ENCODE measurements around the gene CD163.
A peak's percentile ranks its signal among the peaks of the same experiment; 100 is the strongest.
"Not testable (repeated sequence)": the region's sequence is repeated elsewhere in the genome, so short reads cannot be mapped to it uniquely, and the experiment has no call there.

CD163 gene

DNA sequence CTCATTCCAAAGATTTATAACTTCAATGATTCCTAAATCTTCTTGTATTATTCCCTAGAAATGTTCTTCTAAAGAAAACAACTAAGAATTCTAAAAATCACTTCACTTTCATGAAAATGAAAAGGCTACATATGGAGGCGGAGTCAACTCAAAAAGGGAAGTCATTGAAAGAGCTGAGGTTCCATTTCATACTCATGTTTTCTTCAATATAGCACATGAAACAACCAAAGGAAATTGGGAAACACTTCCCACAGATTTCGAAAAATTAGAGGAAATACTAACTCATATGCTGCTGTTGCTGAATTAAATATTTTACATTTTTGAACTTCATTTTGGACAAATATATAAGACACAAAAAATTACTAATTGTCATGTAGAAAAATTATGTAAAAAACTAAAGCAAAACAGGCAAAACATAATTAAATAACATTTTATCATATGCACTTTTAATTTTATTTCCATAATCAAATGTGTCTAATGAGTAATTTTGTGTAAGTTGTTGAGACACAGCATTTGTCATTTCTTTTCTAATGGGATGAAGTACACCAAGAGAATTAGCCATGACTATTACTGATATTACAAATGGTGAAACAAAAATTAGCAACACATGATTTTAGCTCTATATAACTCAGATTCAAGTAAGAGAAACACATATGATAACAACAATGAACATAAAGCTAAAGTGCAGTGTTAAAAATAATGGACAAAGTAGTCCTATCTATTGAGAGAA, at the start of gene CD163:
TSS of gene CD163 (minus strand) at position 92 of the 730 bp plus-strand sequence. CDS start at position 5, 87 bp downstream.
- peak within 1 kb of the TSS in 1 of 2 donors; percentile 1 for H3K4me3 ChIP-seq (ENCODE audit: low read depth in 1 of 2, low read length in 2 of 2)
- H3K9ac ChIP-seq (ENCODE audit: low read depth in 1 of 2, low read length in 2 of 2): peak within 1 kb of the TSS in 1 of 2 donors; percentile 33
- no peaks in the 10 kb centered on the region for H3K9me3 ChIP-seq (ENCODE audit: control insufficient read depth in 1 of 2, low read length in 2 of 2)

DNA sequence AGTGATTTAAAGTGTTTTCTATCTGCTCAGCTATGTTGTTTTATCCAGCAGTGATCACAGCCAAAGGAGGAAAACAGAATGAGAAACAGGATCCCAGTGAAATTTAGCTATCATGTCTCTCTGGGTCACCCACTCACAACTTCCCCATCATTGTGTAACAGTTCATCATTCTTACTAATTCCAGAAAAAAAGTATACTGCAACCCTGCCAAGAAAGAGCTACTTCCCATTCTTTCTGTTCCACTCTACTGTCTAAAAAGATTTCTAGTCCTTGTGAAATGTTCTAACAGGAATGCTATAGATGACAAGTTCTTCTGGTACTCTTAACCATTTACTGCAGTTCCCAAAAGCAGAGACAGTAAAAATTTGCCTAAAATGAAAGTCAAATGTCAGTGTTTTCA, 39.2 kb upstream of the CD163 start:
- H3K4me1 ChIP-seq (ENCODE audit: control insufficient read depth in 1 of 2, insufficient read depth in 2 of 2, low read length in 2 of 2): no peaks in the 10 kb centered on the region
- no peak overlapping the region for H3K4me3 ChIP-seq (ENCODE audit: low read depth in 1 of 2, low read length in 2 of 2)
- H3K9ac ChIP-seq (ENCODE audit: low read depth in 1 of 2, low read length in 2 of 2): no peak overlapping the region
- no peaks in the 10 kb centered on the region for H3K36me3 ChIP-seq (ENCODE audit: control insufficient read depth in 1 of 2, insufficient read depth in 2 of 2, low read length in 2 of 2)
- no peak overlapping the region for H3K27ac ChIP-seq (ENCODE audit: low read depth, low read length)
- no peaks in the 10 kb centered on the region for H3K27me3 ChIP-seq (ENCODE audit: control insufficient read depth in 1 of 2, insufficient read depth in 2 of 2, low read length in 2 of 2)
- no peaks in the 10 kb centered on the region for H3K9me3 ChIP-seq (ENCODE audit: control insufficient read depth in 1 of 2, low read length in 2 of 2)

More for the DNA sequence above, at the start of gene CD163:
- no peaks in the 10 kb centered on the region for H3K27me3 ChIP-seq (ENCODE audit: control insufficient read depth in 1 of 2, insufficient read depth in 2 of 2, low read length in 2 of 2)
- H3K4me1 ChIP-seq (ENCODE audit: control insufficient read depth in 1 of 2, insufficient read depth in 2 of 2, low read length in 2 of 2): no peaks in the 10 kb centered on the region
- H3K36me3 ChIP-seq (ENCODE audit: control insufficient read depth in 1 of 2, insufficient read depth in 2 of 2, low read length in 2 of 2): no peaks in the 10 kb centered on the region
- peak within 1 kb of the TSS; percentile 20 for H3K27ac ChIP-seq (ENCODE audit: low read depth, low read length)

DNA sequence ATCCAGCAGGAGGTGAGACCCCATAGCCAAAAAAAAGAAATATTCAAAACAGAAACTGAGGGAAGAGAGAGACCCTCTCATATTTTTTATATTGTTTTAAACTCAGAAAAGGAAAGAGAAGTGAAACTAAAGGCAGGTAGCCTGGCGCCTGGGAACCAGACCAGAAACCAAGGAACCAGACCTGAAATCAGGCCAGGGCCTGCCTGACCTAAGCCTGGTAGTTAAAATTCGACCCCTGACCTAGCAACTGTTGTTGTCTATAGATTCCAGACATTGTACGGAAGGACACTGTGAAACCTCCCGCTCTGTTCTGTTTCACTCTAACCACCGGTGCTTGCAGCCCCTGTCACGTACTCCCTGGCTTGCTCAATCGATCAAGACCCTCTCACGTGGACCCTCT, 38.5 kb upstream of the CD163 start:
- Histone ChIP-seq H3K9ac (ENCODE audit: low read depth in 1 of 2, low read length in 2 of 2) (no peak overlapping the region), H3K4me3 (ENCODE audit: low read depth in 1 of 2, low read length in 2 of 2) (no peak overlapping the region), H3K36me3 (ENCODE audit: control insufficient read depth in 1 of 2, insufficient read depth in 2 of 2, low read length in 2 of 2) (no peaks in the 10 kb centered on the region), H3K4me1 (ENCODE audit: control insufficient read depth in 1 of 2, insufficient read depth in 2 of 2, low read length in 2 of 2) (no peaks in the 10 kb centered on the region), H3K27ac (ENCODE audit: low read depth, low read length) (no peak overlapping the region), H3K9me3 (ENCODE audit: control insufficient read depth in 1 of 2, low read length in 2 of 2) (no peaks in the 10 kb centered on the region), H3K27me3 (ENCODE audit: control insufficient read depth in 1 of 2, insufficient read depth in 2 of 2, low read length in 2 of 2) (no peaks in the 10 kb centered on the region)

DNA sequence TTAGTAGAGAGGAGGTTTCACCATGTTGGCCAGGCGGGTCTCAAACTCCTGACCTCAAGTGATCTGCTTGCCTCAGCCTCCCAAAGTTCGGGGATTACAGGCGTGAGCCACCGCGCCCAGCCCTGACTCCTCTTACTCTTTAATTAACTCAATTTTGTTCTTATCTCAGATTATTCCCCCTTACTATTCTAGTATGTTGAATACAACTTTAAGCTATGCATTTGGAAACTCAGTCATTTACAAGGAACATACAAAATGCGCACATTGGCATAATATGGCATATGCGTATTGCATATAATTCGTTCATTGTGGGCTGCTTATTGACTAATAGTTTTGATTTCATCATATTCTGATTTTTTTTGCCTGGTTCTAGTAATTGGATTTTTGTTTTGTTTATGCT, 10.8 kb upstream of the CD163 start:
- H3K4me1 ChIP-seq (ENCODE audit: control insufficient read depth in 1 of 2, insufficient read depth in 2 of 2, low read length in 2 of 2): no peaks in the 10 kb centered on the region
- no peaks in the 10 kb centered on the region for H3K27me3 ChIP-seq (ENCODE audit: control insufficient read depth in 1 of 2, insufficient read depth in 2 of 2, low read length in 2 of 2)
- no peak overlapping the region for H3K27ac ChIP-seq (ENCODE audit: low read depth, low read length)
- no peaks in the 10 kb centered on the region for H3K36me3 ChIP-seq (ENCODE audit: control insufficient read depth in 1 of 2, insufficient read depth in 2 of 2, low read length in 2 of 2)
- no peaks in the 10 kb centered on the region for H3K9me3 ChIP-seq (ENCODE audit: control insufficient read depth in 1 of 2, low read length in 2 of 2)
- H3K9ac ChIP-seq (ENCODE audit: low read depth in 1 of 2, low read length in 2 of 2): no peak overlapping the region
- H3K4me3 ChIP-seq (ENCODE audit: low read depth in 1 of 2, low read length in 2 of 2): no peak overlapping the region

DNA sequence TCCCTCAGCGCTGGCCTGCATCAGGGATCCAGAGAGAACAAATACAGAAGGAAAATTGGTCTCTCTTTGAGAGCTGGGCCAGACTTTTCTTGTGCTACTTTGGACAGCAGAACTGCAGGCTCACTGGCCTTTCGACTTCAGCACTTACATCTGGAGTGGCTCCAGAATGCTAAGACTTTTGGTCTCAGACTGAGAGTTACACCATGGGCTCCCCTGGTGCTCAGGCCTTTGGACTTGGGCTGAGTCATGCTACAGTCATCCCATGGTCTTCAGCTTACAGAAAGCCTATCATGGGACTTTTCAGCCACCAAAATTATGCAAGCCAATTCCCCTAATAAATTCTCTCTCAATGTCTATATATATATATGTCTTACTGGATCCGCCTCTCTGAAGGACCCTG, 9.0 kb upstream of the CD163 start:
- H3K9me3 ChIP-seq (ENCODE audit: control insufficient read depth in 1 of 2, low read length in 2 of 2): no peaks in the 10 kb centered on the region
- no peak overlapping the region for H3K4me3 ChIP-seq (ENCODE audit: low read depth in 1 of 2, low read length in 2 of 2)
- no peak overlapping the region for H3K27ac ChIP-seq (ENCODE audit: low read depth, low read length)
- no peaks in the 10 kb centered on the region for H3K27me3 ChIP-seq (ENCODE audit: control insufficient read depth in 1 of 2, insufficient read depth in 2 of 2, low read length in 2 of 2)
- no peaks in the 10 kb centered on the region for H3K36me3 ChIP-seq (ENCODE audit: control insufficient read depth in 1 of 2, insufficient read depth in 2 of 2, low read length in 2 of 2)
- no peaks in the 10 kb centered on the region for H3K4me1 ChIP-seq (ENCODE audit: control insufficient read depth in 1 of 2, insufficient read depth in 2 of 2, low read length in 2 of 2)
- no peak overlapping the region for H3K9ac ChIP-seq (ENCODE audit: low read depth in 1 of 2, low read length in 2 of 2)

DNA sequence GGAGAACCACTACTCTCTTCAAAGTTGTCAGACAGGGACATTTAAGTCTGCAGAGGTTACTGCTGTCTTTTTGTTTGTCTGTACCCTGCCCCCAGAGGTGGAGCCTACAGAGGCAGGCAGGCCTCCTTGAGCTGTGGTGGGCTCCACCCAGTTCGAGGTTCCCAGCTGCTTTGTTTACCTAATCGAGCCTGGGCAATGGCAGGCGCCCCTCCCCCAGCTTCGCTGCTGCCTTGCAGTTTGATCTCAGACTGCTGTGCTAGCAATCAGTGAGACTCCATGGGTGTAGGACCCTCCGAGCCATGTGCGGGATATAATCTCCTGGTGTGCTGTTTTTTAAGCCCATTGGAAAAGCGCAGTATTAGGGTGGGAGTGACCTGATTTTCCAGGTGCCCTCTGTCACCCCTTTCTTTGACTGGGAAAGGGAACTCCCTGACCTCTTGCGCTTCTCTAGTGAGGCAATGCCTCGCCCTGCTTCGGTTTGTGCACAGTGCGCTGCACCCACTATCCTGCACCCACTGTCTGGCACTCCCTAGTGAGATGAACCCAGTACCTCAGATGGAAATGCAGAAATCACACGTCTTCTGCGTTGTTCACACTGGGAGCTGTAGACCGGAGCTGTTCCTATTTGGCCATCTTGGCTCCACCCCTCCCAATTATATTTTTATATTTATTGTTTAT, 6.4 kb upstream of the CD163 start:
- H3K27ac ChIP-seq (ENCODE audit: low read depth, low read length); H3K36me3 ChIP-seq (ENCODE audit: control insufficient read depth in 1 of 2, insufficient read depth in 2 of 2, low read length in 2 of 2); H3K4me1 ChIP-seq (ENCODE audit: control insufficient read depth in 1 of 2, insufficient read depth in 2 of 2, low read length in 2 of 2); H3K4me3 ChIP-seq (ENCODE audit: low read depth in 1 of 2, low read length in 2 of 2); H3K27me3 ChIP-seq (ENCODE audit: control insufficient read depth in 1 of 2, insufficient read depth in 2 of 2, low read length in 2 of 2); H3K9me3 ChIP-seq (ENCODE audit: control insufficient read depth in 1 of 2, low read length in 2 of 2); H3K9ac ChIP-seq (ENCODE audit: low read depth in 1 of 2, low read length in 2 of 2): not testable (repeated sequence)

DNA sequence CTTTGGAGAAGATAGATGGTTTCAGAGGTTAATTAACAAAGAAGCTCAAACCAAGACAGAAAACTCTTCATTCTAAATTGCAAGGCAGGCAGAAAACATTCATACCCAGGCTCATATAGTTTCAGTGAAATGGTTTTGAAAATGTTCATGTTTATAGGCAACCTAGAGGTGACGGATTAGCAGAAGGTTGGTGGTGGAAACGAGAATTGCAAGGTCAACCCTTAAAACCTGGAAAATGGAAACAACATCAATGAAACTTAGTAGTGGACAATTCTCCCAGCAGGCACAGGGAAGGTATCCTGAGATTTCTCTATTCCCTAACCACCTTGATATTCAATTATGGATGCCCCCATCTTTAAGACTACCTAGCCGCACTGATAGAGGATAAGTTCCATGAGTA, 965 bp downstream of the CD163 start:
- Histone ChIP-seq H3K27ac (ENCODE audit: low read depth, low read length) (peak overlapping the region; percentile 20), H3K4me3 (ENCODE audit: low read depth in 1 of 2, low read length in 2 of 2) (peak overlapping the region in 1 of 2 donors; percentile 1), H3K36me3 (ENCODE audit: control insufficient read depth in 1 of 2, insufficient read depth in 2 of 2, low read length in 2 of 2) (no peaks in the 10 kb centered on the region), H3K9me3 (ENCODE audit: control insufficient read depth in 1 of 2, low read length in 2 of 2) (no peaks in the 10 kb centered on the region), H3K27me3 (ENCODE audit: control insufficient read depth in 1 of 2, insufficient read depth in 2 of 2, low read length in 2 of 2) (no peaks in the 10 kb centered on the region), H3K9ac (ENCODE audit: low read depth in 1 of 2, low read length in 2 of 2) (peak overlapping the region in 1 of 2 donors; percentile 33), H3K4me1 (ENCODE audit: control insufficient read depth in 1 of 2, insufficient read depth in 2 of 2, low read length in 2 of 2) (no peaks in the 10 kb centered on the region)

DNA sequence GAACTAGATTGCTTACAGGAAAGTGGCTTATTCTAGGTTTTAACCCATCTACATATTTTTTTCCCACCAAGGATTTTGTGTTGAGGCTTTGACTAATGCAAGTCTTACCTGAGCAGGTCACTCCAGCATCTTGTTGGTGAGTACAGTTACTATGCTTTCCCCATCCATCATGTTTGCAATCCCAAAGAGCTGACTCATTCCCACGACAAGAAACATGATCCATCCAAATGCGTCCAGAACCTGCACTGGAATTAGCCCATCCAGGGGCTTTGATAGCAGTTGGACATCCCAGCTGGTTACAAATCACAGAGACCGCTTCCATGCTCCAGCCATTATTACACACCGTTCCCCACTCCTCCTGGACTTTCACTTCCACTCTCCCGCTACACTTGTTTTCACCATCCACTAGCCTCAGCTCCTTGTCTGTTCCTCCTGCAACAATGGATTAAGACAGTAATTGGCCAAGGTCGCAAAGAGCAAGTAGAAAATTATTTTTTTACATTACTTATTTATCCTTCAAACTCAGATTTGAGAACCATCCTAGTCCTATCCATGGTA, 2.5 kb downstream of the CD163 start:
- Histone ChIP-seq H3K9ac (ENCODE audit: low read depth in 1 of 2, low read length in 2 of 2) (no peak overlapping the region), H3K9me3 (ENCODE audit: control insufficient read depth in 1 of 2, low read length in 2 of 2) (no peaks in the 10 kb centered on the region), H3K4me1 (ENCODE audit: control insufficient read depth in 1 of 2, insufficient read depth in 2 of 2, low read length in 2 of 2) (no peaks in the 10 kb centered on the region), H3K27me3 (ENCODE audit: control insufficient read depth in 1 of 2, insufficient read depth in 2 of 2, low read length in 2 of 2) (no peaks in the 10 kb centered on the region), H3K36me3 (ENCODE audit: control insufficient read depth in 1 of 2, insufficient read depth in 2 of 2, low read length in 2 of 2) (no peaks in the 10 kb centered on the region), H3K4me3 (ENCODE audit: low read depth in 1 of 2, low read length in 2 of 2) (peak overlapping the region; percentile 7 to 10), H3K27ac (ENCODE audit: low read depth, low read length) (no peak overlapping the region)

DNA sequence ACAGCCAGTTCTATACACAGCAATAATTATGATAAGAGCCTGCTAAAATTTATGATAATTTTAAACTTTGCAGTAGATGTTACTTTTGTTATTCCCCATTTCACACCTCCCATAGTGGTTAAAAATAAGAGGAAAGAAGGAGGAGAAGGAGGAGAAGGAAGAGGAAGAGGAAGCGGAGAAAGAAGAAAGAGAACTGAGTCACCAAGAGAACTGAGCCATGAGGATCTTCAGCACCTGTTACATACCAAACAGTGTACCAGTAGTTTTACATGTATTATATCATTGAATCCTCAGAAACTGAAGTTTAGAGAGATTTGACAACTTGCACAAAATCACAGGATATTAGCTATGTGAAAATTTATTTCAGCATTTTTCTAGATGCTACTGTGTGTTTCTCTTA, 3.9 kb downstream of the CD163 start:
- Histone ChIP-seq H3K4me3 (ENCODE audit: low read depth in 1 of 2, low read length in 2 of 2) (no peak overlapping the region), H3K27me3 (ENCODE audit: control insufficient read depth in 1 of 2, insufficient read depth in 2 of 2, low read length in 2 of 2) (no peaks in the 10 kb centered on the region), H3K27ac (ENCODE audit: low read depth, low read length) (no peak overlapping the region), H3K4me1 (ENCODE audit: control insufficient read depth in 1 of 2, insufficient read depth in 2 of 2, low read length in 2 of 2) (no peaks in the 10 kb centered on the region), H3K9ac (ENCODE audit: low read depth in 1 of 2, low read length in 2 of 2) (no peak overlapping the region), H3K36me3 (ENCODE audit: control insufficient read depth in 1 of 2, insufficient read depth in 2 of 2, low read length in 2 of 2) (no peaks in the 10 kb centered on the region), H3K9me3 (ENCODE audit: control insufficient read depth in 1 of 2, low read length in 2 of 2) (no peaks in the 10 kb centered on the region)

DNA sequence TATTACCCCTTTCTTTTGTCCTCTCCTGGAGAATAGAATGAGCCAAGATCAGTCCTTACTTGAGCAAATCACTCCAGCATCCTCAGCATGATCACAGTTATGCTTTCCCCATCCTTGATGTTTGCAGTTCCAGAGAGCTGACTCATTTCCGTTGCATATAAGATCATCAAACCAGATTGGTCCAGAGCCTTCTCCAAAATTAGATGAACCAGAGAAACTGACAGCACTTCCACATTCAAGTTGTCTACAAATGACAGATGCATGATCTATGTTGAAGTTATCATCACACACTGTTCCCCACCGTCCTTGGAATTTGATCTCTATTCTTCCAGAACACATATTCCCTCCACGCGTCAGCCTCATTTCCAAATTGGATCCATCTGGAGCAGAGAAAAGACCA, 4.8 kb downstream of the CD163 start:
- H3K9me3 ChIP-seq (ENCODE audit: control insufficient read depth in 1 of 2, low read length in 2 of 2): no peaks in the 10 kb centered on the region
- H3K4me1 ChIP-seq (ENCODE audit: control insufficient read depth in 1 of 2, insufficient read depth in 2 of 2, low read length in 2 of 2): no peaks in the 10 kb centered on the region
- H3K27ac ChIP-seq (ENCODE audit: low read depth, low read length): no peak overlapping the region
- no peak overlapping the region for H3K4me3 ChIP-seq (ENCODE audit: low read depth in 1 of 2, low read length in 2 of 2)
- no peaks in the 10 kb centered on the region for H3K36me3 ChIP-seq (ENCODE audit: control insufficient read depth in 1 of 2, insufficient read depth in 2 of 2, low read length in 2 of 2)
- no peaks in the 10 kb centered on the region for H3K27me3 ChIP-seq (ENCODE audit: control insufficient read depth in 1 of 2, insufficient read depth in 2 of 2, low read length in 2 of 2)
- no peak overlapping the region for H3K9ac ChIP-seq (ENCODE audit: low read depth in 1 of 2, low read length in 2 of 2)
